Upper lobe of left lung (tissue), 6 donors: ENCODE results near the gene GATA3. TPM values are rescaled to one million over a fixed set of nuclear protein-coding genes. Genes with fewer than 3 reads are reported as not detected.
"Not testable (repeated sequence)": the region's sequence is repeated elsewhere in the genome, so short reads cannot be mapped to it uniquely, and the experiment has no call there.

ENCODE experiments used
- ATAC-seq, 2 donors: fragments of 200-7000 bp; cut with Tn5 transposase; one replicate each; pipeline ENCODE4 v1.9.1; 2022; ENCODE audit warnings: mild to moderate bottlenecking in 2 of 2, moderate library complexity in 2 of 2; ENCODE audit not compliant: low FRiP score in 2 of 2
- DNase-seq, 2 donors: peaks; one replicate each; pipeline ENCODE4 v3.0.0-alpha.2; 2019 to 2020
- H3K27ac ChIP-seq, 4 donors: fragments of 200-600 bp; sonication (generic); one replicate each; pipeline ENCODE4 v1.5.1; 2016 to 2019
- H3K27me3 ChIP-seq, 4 donors: fragments of 200-600 bp; sonication (generic); one replicate each; pipeline ENCODE4 v1.5.1; 2017 to 2019
- H3K36me3 ChIP-seq, 4 donors: fragments of 200-600 bp; sonication (generic); one replicate each; pipeline ENCODE4 v1.5.1; 2016 to 2019
- H3K4me1 ChIP-seq, 4 donors: fragments of 200-600 bp; sonication (generic); one replicate each; pipeline ENCODE4 v1.5.1; 2018 to 2019
- H3K4me3 ChIP-seq, 4 donors: fragments of 200-600 bp; sonication (generic); one replicate each; pipeline ENCODE4 v1.5.1; 2017 to 2019; ENCODE audit warnings: mild to moderate bottlenecking in 2 of 4, moderate library complexity in 1 of 4
- H3K9me3 ChIP-seq, 4 donors: fragments of 200-600 bp; sonication (generic); one replicate each; pipeline ENCODE4 v1.5.1; 2018 to 2019
- CTCF ChIP-seq, 6 experiments: fragments of 450-650 bp in 4 of 6; fragments of 200-600 bp in 2 of 6; sonication (generic) in 2 of 6; IDR thresholded peaks; one replicate each; pipeline ENCODE4 v1.5.1; 2016 to 2019; ENCODE audit warnings: antibody characterized with exemption in 6 of 6
- EP300 ChIP-seq, 4 donors: sonication (generic); formaldehyde crosslinking; IDR thresholded peaks; one replicate each; pipeline ENCODE4 v1.5.1; 2017; ENCODE audit warnings: antibody characterized with exemption in 4 of 4, control low read depth in 2 of 4
- POLR2A ChIP-seq, 4 donors: fragments of 450-650 bp; IDR thresholded peaks; one replicate each; pipeline ENCODE4 v1.5.1; 2016 to 2017; ENCODE audit warnings: antibody characterized with exemption in 4 of 4, mild to moderate bottlenecking in 2 of 4
- POLR2AphosphoS5 ChIP-seq, 2 donors: sonication (generic); formaldehyde crosslinking; IDR thresholded peaks; one replicate each; pipeline ENCODE4 v1.5.1; 2017; ENCODE audit warnings: antibody characterized with exemption in 2 of 2
- WGBS, 2 donors: methylation state at CpG; one replicate each; pipeline ENCODE4 v1.1.5; 2017 to 2018; 5-methylcytosine and 5-hydroxymethylcytosine counted together
- total RNA-seq, 6 donors: library from RNA; depleted of rRNA in 4 of 6; stranded (reverse); fragments of >200 nt in 4 of 6; gene quantifications; one replicate each; pipeline versions ENCODE4 v1.1.0 to v1.2.1, GENCODE V29; 2016 to 2021
- donor health status: DM: no; HTN: no; CAD: no; lungs with moderate emphysema.
- donor health status: DM: no; HTN: yes; CAD: no; lungs with severe emphysema.

Gene GATA3
- total RNA-seq, 6 donors from 2014 or later = 0.22 to 6.3 (median 2.7) TPM

GRCh38 chr10:8026349-8027259 lies 27.9 kb upstream of the GATA3 start:
- H3K36me3 ChIP-seq = no peaks in the 10 kb centered on the region
- no peak overlapping the region for H3K27ac ChIP-seq
- no peak for DNase-seq
- TF ChIP-seq CTCF (IDR thresholded peaks at IDR 0.05) (no peak), POLR2AphosphoS5 (IDR thresholded peaks at IDR 0.05) (no peak), POLR2A (IDR thresholded peaks at IDR 0.05) (no peak), EP300 (IDR thresholded peaks at IDR 0.05) (no peak)
- peaks cover 0 to 6% (median 0%) of the 10 kb centered on the region in 4 donors for H3K4me1 ChIP-seq
- H3K4me3 ChIP-seq = peak overlapping the region in 2 of 4 donors; percentile 4 to 11
- no peaks in the 10 kb centered on the region for H3K9me3 ChIP-seq
- WGBS, 2 donors = 44 to 47% methylated on average over 17 of the region's 17 CpGs
- no peak for ATAC-seq
- H3K27me3 ChIP-seq = peaks cover 0 to 3% (median 0%) of the 10 kb centered on the region in 4 donors

GRCh38 chr10:8031211-8031610 lies 23.3 kb upstream of the GATA3 start:
- WGBS, 2 donors = 89 to 95% methylated on average over 5 of the region's 5 CpGs
- not testable (repeated sequence) for H3K9me3 ChIP-seq, H3K4me3 ChIP-seq, DNase-seq, ATAC-seq, H3K36me3 ChIP-seq, H3K27ac ChIP-seq
- Histone ChIP-seq H3K27me3 (peaks cover 3 to 32% (median 21%) of the 10 kb centered on the region in 4 donors), H3K4me1 (peaks cover 12 to 24% (median 20%) of the 10 kb centered on the region in 4 donors)

GRCh38 chr10:8032558-8032957 lies 21.9 kb upstream of the GATA3 start:
- Histone ChIP-seq H3K27ac (no peak overlapping the region), H3K9me3 (no peaks in the 10 kb centered on the region), H3K36me3 (no peaks in the 10 kb centered on the region), H3K4me3 (no peak overlapping the region), H3K4me1 (peaks cover 16 to 31% (median 18%) of the 10 kb centered on the region in 4 donors), H3K27me3 (peaks cover 3 to 45% (median 26%) of the 10 kb centered on the region in 4 donors)
- ATAC-seq (no peak), DNase-seq (no peak)
- 94 to 97% methylated on average over 7 of the region's 7 CpGs for WGBS, 2 donors
- TF ChIP-seq POLR2AphosphoS5 (IDR thresholded peaks at IDR 0.05) (no peak), CTCF (IDR thresholded peaks at IDR 0.05) (no peak), EP300 (IDR thresholded peaks at IDR 0.05) (no peak), POLR2A (IDR thresholded peaks at IDR 0.05) (no peak)

GRCh38 chr10:8033812-8034465 lies 20.5 kb upstream of the GATA3 start:
- Histone ChIP-seq H3K4me3 (no peak overlapping the region), H3K4me1 (peaks cover 16 to 35% (median 18%) of the 10 kb centered on the region in 4 donors), H3K27me3 (peaks cover 3 to 58% (median 33%) of the 10 kb centered on the region in 4 donors), H3K9me3 (no peaks in the 10 kb centered on the region), H3K27ac (no peak overlapping the region), H3K36me3 (no peaks in the 10 kb centered on the region)
- peak in 1 of 2 donors; percentile 78 for DNase-seq
- peak; percentile 13 to 61 for ATAC-seq
- 6 to 10% methylated on average over 37 to 42 of the region's 45 CpGs for WGBS, 2 donors
- TF ChIP-seq CTCF (IDR thresholded peaks at IDR 0.05) (no peak), EP300 (IDR thresholded peaks at IDR 0.05) (no peak), POLR2A (IDR thresholded peaks at IDR 0.05) (no peak), POLR2AphosphoS5 (IDR thresholded peaks at IDR 0.05) (no peak)

GRCh38 chr10:8034466-8035005 lies 20.0 kb upstream of the GATA3 start:
- H3K4me3 ChIP-seq = peak overlapping the region in 1 of 4 donors; percentile 4
- no peak for ATAC-seq

More at GRCh38 chr10:8034466-8035005, 20.0 kb upstream of the GATA3 start:
- DNase-seq = peak in 1 of 2 donors; percentile 68
- no peaks in the 10 kb centered on the region for H3K36me3 ChIP-seq
- peaks cover 16 to 35% (median 18%) of the 10 kb centered on the region in 4 donors for H3K4me1 ChIP-seq
- peaks cover 3 to 61% (median 36%) of the 10 kb centered on the region in 4 donors for H3K27me3 ChIP-seq
- H3K27ac ChIP-seq = no peak overlapping the region
- TF ChIP-seq EP300 (IDR thresholded peaks at IDR 0.05) (no peak), POLR2A (IDR thresholded peaks at IDR 0.05) (no peak), CTCF (IDR thresholded peaks at IDR 0.05) (no peak), POLR2AphosphoS5 (IDR thresholded peaks at IDR 0.05) (no peak)
- H3K9me3 ChIP-seq = no peaks in the 10 kb centered on the region
- 6% methylated on average over 16 of the region's 37 CpGs for WGBS, 2 donors
